ENCODE data around the gene TCF7L1.

TCF7L1 gene

GRCh38 chr2:85257359-85257969 is 124.3 kb downstream of the TCF7L1 start:
- no peak for DNase-seq

DNA sequence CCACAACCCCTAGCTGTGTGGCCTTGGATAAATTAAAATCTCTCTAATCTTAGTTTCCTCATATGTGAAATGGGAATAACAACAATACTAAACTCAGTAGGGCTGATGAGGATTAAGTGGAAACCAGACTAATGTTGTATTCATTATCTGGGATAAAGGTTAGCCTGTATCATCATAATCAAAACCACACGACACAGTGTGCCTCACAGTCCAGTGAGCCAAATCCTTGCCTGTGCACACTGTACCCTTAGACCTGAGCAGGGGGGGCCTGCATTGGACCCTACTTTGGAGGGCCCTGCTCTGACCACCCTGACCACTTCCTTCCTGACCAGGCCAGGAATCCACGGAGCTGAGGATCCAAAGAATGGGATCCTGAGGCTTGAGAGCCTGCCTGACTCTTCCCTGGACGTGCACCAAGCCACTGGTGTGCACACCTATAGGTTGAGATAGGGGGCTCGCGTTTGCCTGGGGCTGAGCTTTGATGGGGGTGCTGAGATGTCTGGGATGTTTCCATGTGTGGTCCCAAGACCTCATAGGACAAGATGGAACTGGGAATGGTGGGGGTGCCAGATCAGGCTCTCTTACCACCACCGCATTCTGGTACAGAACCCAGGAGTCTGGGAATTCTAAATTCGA is 124.9 kb downstream of the TCF7L1 start:
- DNase-seq, result no peak

- no peak for DNase-seq
These were observed 126.0 kb downstream of the TCF7L1 start for GRCh38 chr2:85259101-85259590.

DNA sequence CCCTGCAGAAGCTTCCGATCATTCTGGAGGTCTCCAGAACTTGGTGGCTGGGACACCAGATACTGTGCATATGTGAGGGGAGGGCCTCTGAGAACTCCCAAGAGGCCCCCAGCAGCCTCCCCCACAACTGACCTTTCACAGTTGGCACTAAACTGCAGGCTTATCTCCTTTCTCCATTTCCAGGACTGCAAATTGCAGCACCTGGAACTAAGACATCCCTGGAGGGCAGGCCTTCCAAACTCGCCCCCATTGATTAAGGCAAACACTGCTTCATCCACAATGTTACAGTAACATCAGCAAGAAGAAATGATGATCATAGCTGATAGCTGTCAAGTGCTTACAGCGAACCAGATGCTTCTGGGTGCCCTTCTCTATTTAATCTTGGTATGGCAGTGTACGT is 126.7 kb downstream of the TCF7L1 start:
- DNase-seq, result no peak

DNA sequence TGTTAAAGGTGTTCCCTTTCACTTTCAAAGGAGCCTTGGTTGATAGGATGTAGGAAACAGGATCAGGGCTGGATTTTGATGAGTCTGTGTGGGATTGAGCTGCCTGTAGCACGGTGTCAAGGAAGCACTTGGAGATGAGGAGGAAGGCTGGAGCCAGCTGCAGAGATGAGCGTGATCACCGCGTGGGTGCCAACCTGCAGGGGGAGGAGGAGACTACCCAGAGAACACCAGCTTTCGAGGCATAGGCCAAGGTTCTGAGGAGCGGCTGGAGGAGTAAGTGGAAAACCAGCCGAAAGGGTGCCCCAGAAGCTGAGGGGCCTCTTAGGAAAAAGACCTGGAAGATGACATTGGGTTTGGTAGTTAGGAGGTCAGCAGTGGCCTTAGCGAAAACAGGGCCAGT is 130.4 kb downstream of the TCF7L1 start:
- DNase-seq, result no peak

- DNase-seq, result no peak
These were observed 131.3 kb downstream of the TCF7L1 start for GRCh38 chr2:85264471-85264870.

GRCh38 chr2:85265304-85265703 is 132.1 kb downstream of the TCF7L1 start:
- no peak for DNase-seq

DNA sequence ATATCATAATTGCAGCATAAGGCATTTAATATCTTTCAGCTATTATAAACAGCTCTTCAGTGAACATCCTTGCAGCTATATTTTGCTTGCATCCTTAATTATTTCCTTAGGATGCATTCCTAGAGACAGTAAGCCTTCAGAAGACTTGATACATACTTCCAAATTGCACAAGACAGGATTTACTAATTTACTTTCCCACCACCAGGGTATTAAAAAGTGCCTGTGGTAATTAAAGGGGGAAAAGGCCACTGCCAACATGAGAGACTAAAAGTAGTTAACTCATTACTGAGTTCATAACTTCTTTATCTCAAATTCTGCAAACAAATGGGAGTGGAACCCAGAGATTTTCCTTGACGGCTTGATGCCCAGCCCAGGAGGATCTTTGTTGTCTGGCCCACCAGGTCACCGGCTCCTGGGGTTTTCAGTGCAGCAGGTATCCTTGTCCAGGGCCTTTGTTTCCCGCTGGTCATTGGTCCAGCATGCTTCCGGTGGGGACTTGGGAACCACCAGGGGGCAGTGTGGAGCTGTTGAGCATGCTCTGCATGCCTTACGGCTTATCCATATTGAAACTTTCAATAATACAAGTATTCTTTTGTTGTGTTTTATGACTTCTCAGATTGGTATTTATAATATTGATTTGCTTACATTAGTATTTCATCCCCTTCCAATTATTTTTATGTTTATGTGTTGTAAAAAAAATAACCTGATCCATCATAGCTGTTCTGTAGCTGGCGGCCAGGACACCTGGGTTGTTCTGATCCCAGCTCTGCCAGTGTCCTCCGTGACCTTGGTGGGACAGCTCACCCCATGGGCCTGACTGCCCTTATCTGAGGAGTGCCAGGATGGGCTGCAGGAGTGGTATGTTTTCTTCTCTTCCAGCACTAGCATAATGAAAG is 133.2 kb downstream of the TCF7L1 start:
- DNase-seq, result peak; percentile 4 to 66 (median 47)

- no peak for DNase-seq
These were observed 136.8 kb downstream of the TCF7L1 start for GRCh38 chr2:85269959-85270358.

DNA sequence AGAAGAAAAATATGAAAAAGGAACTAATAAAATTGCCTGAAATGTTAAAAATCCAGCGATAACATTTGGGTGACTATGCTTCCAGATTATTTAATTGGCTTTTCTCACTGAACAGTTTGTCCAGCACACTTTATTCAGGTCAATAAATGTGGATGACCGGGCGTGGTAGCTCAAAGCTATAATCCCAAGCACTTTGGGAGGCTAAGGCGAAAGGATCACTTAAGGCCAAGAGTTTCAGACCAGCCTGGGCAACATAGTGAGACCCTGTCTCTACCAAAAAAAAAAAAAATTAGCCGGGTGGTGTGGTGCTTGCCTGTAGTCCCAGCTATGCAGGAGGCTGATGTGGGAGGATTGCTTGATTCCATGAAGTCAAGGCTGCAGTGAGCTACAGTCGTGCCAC is 139.2 kb downstream of the TCF7L1 start:
- DNase-seq, result no peak

- no peak for DNase-seq
These were observed 140.8 kb downstream of the TCF7L1 start for GRCh38 chr2:85273738-85274731.

GRCh38 chr2:85275984-85276540 is 142.9 kb downstream of the TCF7L1 start:
- DNase-seq, result no peak

DNA sequence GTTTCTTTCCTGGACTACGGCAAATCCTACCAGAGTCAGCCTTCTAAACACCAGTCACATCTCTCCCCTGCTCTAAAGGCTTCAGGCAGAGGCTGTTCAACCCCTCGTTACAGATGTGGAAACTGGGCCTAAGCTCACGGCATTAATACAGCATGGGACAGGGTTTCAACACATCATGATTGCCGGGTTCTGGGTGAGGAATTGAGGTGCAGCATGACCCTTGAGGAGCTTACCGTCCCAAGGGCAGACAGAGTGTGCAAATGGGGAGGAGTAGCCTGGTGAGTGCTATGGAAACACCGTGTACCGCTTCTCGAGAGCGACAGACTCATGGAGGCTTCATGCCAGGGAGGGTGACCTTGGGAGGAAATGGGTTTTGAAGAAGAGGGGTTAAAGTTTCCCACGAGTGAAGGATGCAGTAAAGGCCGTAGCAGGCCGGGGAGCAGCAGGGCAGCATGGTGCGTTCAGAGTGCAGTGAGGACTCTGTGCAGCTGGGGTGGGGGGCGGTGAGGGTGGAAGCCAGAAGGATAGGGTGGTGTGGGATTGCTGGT is 143.5 kb downstream of the TCF7L1 start:
- DNase-seq, result no peak

DNA sequence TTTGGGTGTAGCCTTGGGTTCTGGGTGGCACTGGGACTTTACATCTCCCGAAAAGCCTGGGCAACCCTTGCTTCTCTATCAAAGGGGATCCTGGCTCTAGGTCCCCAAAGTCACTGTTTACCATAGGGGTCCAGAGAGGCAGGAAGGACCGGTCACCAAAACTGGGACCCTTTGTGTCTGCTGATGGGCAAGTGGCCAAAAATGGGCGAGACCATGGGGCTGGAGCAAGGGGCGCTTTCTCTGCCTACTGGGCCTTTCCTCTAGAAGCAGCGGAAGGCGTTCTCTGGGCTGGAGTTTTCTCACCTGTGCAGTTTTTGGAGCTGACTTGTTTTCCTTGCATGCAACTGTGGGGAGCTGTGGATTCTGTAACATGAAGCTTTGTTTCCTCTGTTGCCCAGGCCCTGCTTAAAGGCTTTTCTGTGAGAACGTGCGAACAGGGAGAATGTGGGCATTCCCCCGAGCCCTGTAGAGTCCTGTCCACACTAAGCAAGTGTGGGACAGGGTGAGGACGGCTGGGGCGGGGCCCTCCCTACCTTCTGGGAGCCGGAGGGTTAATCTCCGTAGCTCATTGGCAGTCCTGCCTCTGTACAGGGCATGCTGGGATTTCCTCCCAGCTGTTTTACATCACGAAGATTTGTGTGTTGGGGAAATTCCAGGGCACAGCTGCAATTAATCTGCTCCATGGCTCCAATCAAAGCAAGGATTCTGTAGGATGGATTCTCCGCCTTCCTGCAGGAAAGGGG is 144.4 kb downstream of the TCF7L1 start:
- no peak for DNase-seq

DNA sequence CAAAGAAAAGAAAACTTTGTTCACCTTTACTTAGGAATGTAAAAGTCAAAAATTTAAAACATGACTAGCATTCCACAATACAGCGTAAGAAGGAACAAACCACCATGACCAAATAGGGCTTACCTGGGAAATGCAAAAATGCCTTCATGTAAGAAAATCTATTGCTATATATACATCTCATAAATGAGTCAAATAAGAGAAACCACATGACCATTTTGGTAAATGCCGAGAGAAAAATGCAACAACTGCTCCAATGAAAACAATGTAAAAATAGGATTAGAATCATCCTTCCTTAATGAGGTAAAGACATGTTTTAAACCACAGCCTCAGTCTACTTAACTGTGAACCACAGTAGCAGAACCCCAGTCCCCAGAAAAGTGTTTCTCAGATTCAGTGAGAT is 145.2 kb downstream of the TCF7L1 start:
- no peak for DNase-seq

GRCh38 chr2:85281553-85281952 is 148.4 kb downstream of the TCF7L1 start:
- DNase-seq, result no peak

DNA sequence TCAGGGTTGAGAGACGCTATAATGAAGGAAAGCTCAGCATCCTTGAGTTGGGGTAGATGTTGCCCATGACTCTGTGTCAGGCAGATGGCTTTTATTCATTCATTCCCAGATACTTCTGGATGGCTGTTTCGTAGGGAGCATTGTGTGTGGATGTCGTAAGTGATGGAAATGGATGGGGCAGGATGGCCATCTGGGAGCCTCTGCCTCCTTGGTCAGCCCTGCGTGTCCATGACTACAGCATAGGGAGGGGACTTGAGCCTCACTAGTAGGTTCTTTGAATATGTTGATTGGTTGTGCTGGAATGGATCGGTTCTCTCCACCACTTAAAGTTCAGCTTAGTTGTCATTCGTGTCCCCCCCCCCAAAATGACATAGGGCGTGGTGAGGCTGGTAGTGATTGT is 149.7 kb downstream of the TCF7L1 start:
- DNase-seq, result no peak

DNA sequence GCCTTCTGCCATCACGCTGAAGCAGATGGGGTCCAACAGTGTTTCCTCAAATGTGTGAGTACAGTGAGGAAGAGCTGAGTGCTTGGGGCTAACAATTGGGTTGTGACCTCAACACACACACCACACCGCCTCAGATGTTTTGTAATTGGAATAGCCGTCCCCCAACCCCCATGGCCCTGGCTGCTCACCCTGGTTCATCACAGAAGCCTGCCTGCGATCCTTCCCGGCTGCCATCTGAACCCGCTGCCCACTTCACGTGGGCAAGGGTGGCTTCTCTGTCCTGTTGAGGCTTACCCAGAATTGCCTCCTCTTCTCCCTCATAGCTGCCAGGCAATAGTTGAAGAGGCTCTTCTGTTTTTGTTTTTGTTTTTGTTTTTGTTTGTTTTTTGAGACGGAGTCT is 150.4 kb downstream of the TCF7L1 start:
- no peak for DNase-seq

DNA sequence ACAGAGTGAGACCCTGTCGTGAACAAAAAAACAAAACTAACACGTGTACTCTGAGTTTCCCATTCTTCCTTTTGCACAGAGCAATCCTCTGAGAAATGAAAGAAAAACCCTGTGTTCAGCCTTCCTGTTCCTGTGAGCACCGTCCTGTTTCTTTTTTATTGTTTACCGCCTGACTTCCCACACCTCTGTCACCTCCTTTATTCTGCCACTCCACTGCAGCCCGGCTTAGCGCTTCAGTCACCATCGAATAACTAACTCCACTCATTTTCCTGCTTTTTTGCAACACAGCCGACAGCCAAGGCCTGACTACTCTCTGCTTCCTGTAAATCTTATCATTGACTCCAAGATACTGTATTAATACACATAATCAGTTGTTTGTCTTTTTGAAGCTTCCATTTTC is 153.7 kb downstream of the TCF7L1 start:
- DNase-seq, result no peak

DNA sequence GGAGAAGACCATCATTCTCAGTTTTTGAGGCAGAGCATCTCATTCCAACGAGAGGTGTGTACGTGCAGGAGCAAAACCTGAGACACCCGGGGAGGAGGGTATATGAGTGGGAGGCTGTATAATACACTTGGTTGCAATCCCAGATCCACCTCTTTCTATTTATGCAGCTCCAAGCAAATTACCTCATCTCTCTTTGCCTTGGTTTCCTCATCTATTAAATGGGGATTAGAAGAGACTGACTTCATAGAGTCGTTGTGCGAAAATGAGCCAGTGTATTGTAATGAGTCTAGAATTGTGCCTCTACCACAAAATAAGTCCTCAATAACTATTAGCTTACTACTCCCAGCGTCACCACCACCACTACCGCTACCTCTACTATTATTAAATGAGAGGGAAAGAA is 154.5 kb downstream of the TCF7L1 start:
- no peak for DNase-seq

DNA sequence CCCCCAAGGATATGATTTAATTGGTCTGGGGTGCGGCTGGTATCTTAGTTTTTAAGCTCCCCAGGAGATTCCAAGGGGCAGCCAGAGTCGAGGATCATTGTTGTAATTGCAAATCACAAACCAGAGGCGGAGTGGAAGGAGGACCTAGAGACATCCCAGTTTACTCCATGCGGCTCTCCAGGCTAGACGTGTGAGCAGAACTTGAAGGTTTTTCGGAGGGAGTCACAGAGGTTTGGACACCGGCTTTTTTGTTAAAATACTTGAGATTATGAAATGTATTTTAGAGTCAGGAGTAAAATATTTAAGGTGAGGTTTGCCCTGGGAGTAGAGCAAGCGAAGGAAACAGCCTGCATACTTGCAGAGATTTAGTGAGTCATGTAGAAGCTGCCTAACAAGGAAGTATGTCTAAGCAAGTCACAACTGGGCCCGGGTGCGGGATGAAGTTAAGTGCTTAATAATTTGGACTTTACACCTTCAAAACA is 155.1 kb downstream of the TCF7L1 start:
- DNase-seq, result no peak
